Cardiac muscle cell (in vitro differentiated cells and primary cell): ENCODE data around the gene APOA1. TPM values are rescaled to one million over a fixed set of nuclear protein-coding genes. Genes with fewer than 3 reads are reported as not detected.

Source experiments
- DNase-seq, 2 donors: peaks; one replicate each; pipeline versions ENCODE4 v3.0.0 to v3.0.0-alpha.2; 2010 to 2017; ENCODE audit warnings: low read depth in 1 of 2, low spot score in 1 of 2
- H3K27ac ChIP-seq: fragments of 200-600 bp; sonication (generic); 2 replicates; pipeline ENCODE4 v1.5.1; 2016
- H3K27me3 ChIP-seq: fragments of 200-600 bp; sonication (generic); 2 replicates; pipeline ENCODE4 v1.6.0; 2016; ENCODE audit warnings: control low read depth
- H3K36me3 ChIP-seq: fragments of 200-600 bp; sonication (generic); 2 replicates; pipeline ENCODE4 v1.5.1; 2016; ENCODE audit warnings: control low read depth
- H3K4me1 ChIP-seq: fragments of 200-600 bp; sonication (generic); 2 replicates; pipeline ENCODE4 v1.8.1; 2017; ENCODE audit warnings: low read depth, mild to moderate bottlenecking, mixed run types
- H3K4me3 ChIP-seq: fragments of 200-600 bp; sonication (generic); 2 replicates; pipeline ENCODE4 v1.5.1; 2016; ENCODE audit warnings: mild to moderate bottlenecking
- H3K9me3 ChIP-seq: fragments of 200-600 bp; sonication (generic); 2 replicates; pipeline ENCODE4 v1.5.1; 2017; ENCODE audit warnings: low read depth, mild to moderate bottlenecking, control low read depth
- polyA plus RNA-seq: library from polyadenylated mRNA; unstranded; fragments of >200 nt; fragmentation: Nextera tagmentation; extraction: Ambion mirVana; gene quantifications from 2 replicates; pipeline ENCODE4 v1.2.1, GENCODE V29; 2016
- total RNA-seq: library from RNA; depleted of rRNA; stranded (reverse); fragments of >200 nt; gene quantifications from 2 replicates; pipeline ENCODE4 v1.2.3, GENCODE V29; 2016
- TF ChIP-seq, protein P1 (sequence below): IDR thresholded peaks from 2 replicates; pipeline ENCODE4 v1.5.1; 2012; ENCODE audit warnings: low read depth, mild to moderate bottlenecking, low read length

APOA1 gene
- total and polyA plus RNA-seq, 2 experiments from 2014 or later = 56.3 to 117 TPM

DNA sequence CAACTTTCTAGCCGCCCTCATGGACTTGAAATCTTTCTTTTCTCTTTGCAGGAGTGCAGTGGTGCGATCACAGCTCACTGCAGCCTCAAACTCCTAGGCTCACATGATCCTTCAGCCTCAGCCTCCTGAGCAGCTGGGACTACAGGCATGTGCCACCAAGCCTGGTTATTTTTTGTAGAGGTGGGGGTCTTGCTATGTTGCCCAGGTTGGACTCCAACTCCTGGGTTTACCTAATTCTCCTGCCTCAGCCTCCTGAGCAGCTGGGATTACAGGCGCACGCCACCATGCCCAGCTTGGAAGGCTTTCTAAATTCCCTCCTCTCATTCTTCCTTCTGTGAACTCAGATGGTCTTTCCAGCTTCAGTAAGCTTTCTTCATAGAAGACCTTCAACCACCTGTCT, 4.7 kb upstream of the APOA1 start:
- Histone ChIP-seq H3K4me3 (no peak overlapping the region), H3K36me3 (peaks cover 25% of the 10 kb centered on the region), H3K9me3 (no peaks in the 10 kb centered on the region), H3K27me3 (no peaks in the 10 kb centered on the region), H3K4me1 (peaks cover 13% of the 10 kb centered on the region), H3K27ac (no peak overlapping the region)
- no peak for DNase-seq
- TF ChIP-seq, protein P1, sequence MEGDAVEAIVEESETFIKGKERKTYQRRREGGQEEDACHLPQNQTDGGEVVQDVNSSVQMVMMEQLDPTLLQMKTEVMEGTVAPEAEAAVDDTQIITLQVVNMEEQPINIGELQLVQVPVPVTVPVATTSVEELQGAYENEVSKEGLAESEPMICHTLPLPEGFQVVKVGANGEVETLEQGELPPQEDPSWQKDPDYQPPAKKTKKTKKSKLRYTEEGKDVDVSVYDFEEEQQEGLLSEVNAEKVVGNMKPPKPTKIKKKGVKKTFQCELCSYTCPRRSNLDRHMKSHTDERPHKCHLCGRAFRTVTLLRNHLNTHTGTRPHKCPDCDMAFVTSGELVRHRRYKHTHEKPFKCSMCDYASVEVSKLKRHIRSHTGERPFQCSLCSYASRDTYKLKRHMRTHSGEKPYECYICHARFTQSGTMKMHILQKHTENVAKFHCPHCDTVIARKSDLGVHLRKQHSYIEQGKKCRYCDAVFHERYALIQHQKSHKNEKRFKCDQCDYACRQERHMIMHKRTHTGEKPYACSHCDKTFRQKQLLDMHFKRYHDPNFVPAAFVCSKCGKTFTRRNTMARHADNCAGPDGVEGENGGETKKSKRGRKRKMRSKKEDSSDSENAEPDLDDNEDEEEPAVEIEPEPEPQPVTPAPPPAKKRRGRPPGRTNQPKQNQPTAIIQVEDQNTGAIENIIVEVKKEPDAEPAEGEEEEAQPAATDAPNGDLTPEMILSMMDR = no peak

DNA sequence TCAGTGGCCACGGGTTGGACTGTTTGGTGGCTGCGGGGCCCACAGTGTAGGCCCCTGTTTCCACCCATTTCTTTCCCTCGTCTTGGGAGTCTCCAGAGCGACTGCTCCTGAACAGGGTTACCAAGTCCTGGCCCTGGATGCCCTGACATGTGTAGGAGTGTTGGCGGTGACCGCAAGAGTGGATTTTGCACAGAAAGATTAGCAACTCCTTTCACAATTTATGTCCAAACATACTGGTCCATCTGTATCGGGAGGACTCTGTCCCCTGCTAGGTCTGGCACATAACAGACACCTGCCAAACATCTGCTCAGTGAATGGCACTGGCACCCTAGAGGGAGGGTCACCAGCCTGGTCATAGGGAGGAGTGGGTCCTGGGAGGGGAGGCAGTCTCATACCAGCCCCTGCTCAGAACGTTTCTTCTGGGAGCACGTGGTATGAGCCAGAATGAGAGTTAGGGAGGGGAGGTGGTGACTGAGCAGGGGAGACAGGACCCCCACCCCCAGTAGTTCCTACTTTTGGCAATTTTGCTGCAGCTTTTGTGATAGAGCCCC, 3.4 kb upstream of the APOA1 start:
- DNase-seq = peak in 1 of 2 donors; percentile 12
- Histone ChIP-seq H3K4me1 (peaks cover 24% of the 10 kb centered on the region), H3K36me3 (peaks cover 13% of the 10 kb centered on the region), H3K4me3 (no peak overlapping the region), H3K9me3 (no peaks in the 10 kb centered on the region), H3K27ac (peak overlapping the region; percentile 28), H3K27me3 (no peaks in the 10 kb centered on the region)
- TF ChIP-seq, protein P1 = no peak

DNA sequence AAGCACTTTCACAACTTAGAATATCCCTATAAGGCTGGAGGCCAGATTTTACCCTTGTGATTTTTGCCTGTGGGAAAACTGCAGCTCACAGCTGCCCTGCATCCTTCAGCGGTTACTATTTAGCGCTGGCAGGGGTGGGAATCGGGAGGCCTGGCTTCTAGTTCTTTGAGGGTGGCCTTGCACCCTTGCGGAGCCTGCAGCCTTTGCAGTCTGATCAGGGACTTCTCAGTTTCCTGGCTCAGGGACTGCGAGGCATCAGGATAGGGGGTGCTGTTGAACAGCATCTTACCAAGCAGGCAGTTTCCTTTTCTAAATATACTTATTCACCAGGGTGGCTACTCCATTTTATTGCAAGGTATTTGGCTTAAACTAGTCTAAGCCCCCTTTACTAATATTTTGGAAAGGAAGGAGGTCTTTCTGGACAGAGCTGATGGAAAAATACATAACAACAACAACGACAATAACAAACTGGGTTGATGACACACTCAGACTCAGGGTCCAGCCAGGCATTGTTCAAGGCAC, 2.9 kb upstream of the APOA1 start:
- DNase-seq = peak; percentile 36 to 58
- Histone ChIP-seq H3K9me3 (no peaks in the 10 kb centered on the region), H3K27me3 (no peaks in the 10 kb centered on the region), H3K4me1 (peaks cover 29% of the 10 kb centered on the region), H3K27ac (no peak overlapping the region), H3K4me3 (no peak overlapping the region), H3K36me3 (peaks cover 8% of the 10 kb centered on the region)
- TF ChIP-seq, protein P1 = peak; percentile 53

DNA sequence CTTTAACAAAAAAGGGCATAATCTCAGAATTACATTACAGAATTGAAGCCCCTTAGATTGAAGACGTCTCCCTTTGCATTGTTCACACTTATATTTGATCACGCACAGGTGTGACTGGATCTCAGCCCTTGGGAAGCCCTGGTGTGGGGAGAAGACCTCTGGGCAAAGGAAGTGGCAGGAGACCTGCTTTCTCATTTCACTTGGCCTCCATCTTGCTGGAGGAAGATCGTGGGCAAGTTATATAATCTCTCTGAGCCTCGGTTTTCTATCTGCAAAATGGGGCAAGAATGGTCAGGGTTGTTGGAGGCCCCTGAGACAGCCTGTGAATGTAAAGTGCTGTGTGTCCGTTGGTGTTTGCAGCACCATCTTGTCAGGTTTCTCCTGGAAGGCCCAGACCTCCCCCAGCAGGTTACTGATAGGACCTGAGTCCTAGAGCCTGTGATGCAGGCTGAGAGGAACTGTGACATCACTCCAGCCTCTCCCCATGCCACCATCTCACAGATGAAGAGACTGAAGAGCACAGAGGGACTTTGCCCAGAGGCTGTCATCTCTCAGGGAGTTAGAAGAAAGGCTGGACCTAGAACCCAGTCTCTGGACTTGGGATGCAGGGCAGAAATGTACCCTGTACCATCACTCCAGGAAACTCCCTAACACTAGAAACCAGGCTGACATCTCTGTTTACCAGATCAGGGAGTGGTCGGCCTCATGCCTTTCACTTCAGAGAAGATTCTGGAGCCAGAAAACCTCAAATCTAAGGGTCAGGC, 1.1 kb upstream of the APOA1 start:
- H3K4me1 ChIP-seq = peaks cover 32% of the 10 kb centered on the region
- no peak overlapping the region for H3K4me3 ChIP-seq
- no peaks in the 10 kb centered on the region for H3K9me3 ChIP-seq
- TF ChIP-seq, protein P1 = no peak
- no peak for DNase-seq
- H3K27me3 ChIP-seq = no peaks in the 10 kb centered on the region
- H3K36me3 ChIP-seq = peaks cover 4% of the 10 kb centered on the region
- peak overlapping the region; percentile 87 for H3K27ac ChIP-seq

DNA sequence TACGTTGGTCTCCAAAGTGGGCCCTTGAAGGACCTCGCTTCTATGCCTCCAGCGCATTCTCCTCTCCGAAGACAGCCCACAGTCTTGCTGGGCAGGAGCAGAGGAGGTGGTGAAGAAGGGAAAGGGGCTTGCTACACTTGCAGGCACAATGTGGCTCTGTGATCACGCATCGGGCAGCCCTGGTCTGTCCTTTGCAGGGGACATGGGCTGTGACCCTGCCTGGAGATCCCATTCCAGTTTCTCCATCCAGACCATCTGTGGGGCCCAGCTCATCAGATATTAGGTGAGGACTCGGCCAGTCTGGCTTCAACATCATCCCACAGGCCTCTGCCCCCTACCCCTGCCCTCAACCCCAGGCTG, 810 bp downstream of the APOA1 start:
- TF ChIP-seq, protein P1 = no peak

More for the DNA sequence above, 810 bp downstream of the APOA1 start:
- Histone ChIP-seq H3K4me1 (peaks cover 32% of the 10 kb centered on the region), H3K4me3 (no peak overlapping the region), H3K27me3 (no peaks in the 10 kb centered on the region), H3K36me3 (no peaks in the 10 kb centered on the region), H3K27ac (peak overlapping the region; percentile 87), H3K9me3 (no peaks in the 10 kb centered on the region)
- DNase-seq = no peak
